GM12878 (cell line): ENCODE results near the gene KLHL36.

Experiments used
- CHD1 ChIP-seq: IDR thresholded peaks from 2 replicates; pipeline ENCODE4 v1.6.1; 2012; ENCODE audit warnings: low read depth, low read length, improper control_type of control experiment
- CREM ChIP-seq: IDR thresholded peaks from 2 replicates; pipeline ENCODE4 v1.6.1; 2014; ENCODE audit warnings: antibody characterized with exemption, low read depth
- EZH2 ChIP-seq: IDR thresholded peaks from 2 replicates; pipeline ENCODE4 v1.6.1; 2012; ENCODE audit warnings: low read depth, mild to moderate bottlenecking, control low read depth, inconsistent platforms, low read length, borderline replicate concordance; ENCODE audit not compliant: control insufficient read depth
- HDAC2 ChIP-seq: fragments of 200-600 bp; sonication (generic); IDR thresholded peaks from 2 replicates; pipeline ENCODE4 v1.6.1; 2017
- NBN ChIP-seq: fragments of 450-650 bp; IDR thresholded peaks from 2 replicates; pipeline ENCODE4 v1.6.1; 2016
- NRF1 ChIP-seq: conservative IDR thresholded peaks from 2 replicates; pipeline ENCODE4 v1.6.1; 2011; ENCODE audit warnings: mild to moderate bottlenecking, low read depth, low read length, improper control_type of control experiment
- POLR2A ChIP-seq: IDR thresholded peaks from 2 replicates; pipeline ENCODE4 v1.6.1; 2011; ENCODE audit warnings: low read depth, mild to moderate bottlenecking, low read length
- SIN3A ChIP-seq: IDR thresholded peaks from 2 replicates; pipeline ENCODE4 v1.6.1; 2012; ENCODE audit warnings: low read depth, low read length, improper control_type of control experiment
- SIX5 ChIP-seq: IDR thresholded peaks from 2 replicates; pipeline ENCODE4 v1.6.1; 2011; ENCODE audit warnings: mild to moderate bottlenecking, low read depth, low read length, moderate library complexity; ENCODE audit not compliant: severe bottlenecking
- TF ChIP-seq, protein P1 (sequence below), 3 experiments: IDR thresholded peaks in 2 of 3; conservative IDR thresholded peaks in 1 of 3; 2 replicates each; pipeline ENCODE4 v1.5.1; 2011; ENCODE audit warnings: low read depth in 3 of 3, low read length in 3 of 3, mild to moderate bottlenecking in 3 of 3, control low read depth in 2 of 3, moderate library complexity in 2 of 3, inconsistent platforms in 1 of 3, mixed read lengths in 1 of 3; ENCODE audit not compliant: control insufficient read depth in 2 of 3, insufficient read depth in 1 of 3; ENCODE audit errors: extremely low read depth in 1 of 3

DNA sequence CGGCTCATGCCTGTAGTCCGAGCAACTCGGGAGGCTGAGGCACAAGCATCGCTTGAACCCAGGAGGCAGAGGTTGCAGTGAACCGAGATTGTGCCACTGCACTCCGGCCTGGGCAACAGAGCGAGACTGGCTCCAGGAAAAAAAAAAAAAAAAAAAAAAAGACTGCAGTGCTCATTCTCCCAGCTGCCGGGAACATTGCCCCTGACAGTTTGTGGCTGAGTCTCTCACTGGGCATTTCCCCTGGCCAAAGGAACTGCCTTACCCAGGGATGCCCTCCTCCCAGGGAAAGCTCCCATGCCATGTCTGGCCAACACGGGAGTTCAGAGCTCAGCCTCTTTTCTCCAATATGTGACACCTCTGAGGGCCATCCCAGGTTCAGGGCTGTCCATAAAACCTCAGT, 30.2 kb downstream of the KLHL36 start:
- TF ChIP-seq CHD1 = no peak
- TF ChIP-seq, protein P1, sequence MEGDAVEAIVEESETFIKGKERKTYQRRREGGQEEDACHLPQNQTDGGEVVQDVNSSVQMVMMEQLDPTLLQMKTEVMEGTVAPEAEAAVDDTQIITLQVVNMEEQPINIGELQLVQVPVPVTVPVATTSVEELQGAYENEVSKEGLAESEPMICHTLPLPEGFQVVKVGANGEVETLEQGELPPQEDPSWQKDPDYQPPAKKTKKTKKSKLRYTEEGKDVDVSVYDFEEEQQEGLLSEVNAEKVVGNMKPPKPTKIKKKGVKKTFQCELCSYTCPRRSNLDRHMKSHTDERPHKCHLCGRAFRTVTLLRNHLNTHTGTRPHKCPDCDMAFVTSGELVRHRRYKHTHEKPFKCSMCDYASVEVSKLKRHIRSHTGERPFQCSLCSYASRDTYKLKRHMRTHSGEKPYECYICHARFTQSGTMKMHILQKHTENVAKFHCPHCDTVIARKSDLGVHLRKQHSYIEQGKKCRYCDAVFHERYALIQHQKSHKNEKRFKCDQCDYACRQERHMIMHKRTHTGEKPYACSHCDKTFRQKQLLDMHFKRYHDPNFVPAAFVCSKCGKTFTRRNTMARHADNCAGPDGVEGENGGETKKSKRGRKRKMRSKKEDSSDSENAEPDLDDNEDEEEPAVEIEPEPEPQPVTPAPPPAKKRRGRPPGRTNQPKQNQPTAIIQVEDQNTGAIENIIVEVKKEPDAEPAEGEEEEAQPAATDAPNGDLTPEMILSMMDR (IDR thresholded peaks at IDR 0.05 in 2 of 3, conservative IDR thresholded peaks at IDR 0.05 in 1 of 3; ENCODE audit: control insufficient read depth in 2 of 3, extremely low read depth in 1 of 3, insufficient read depth in 1 of 3, low read depth in 3 of 3, low read length in 3 of 3) = no peak
- TF ChIP-seq SIN3A = no peak
- TF ChIP-seq HDAC2 = no peak
- TF ChIP-seq NBN = no peak
- no peak for TF ChIP-seq CREM
- TF ChIP-seq SIX5 = no peak
- no peak for TF ChIP-seq EZH2
- no peak for TF ChIP-seq NRF1
- no peak for TF ChIP-seq POLR2A
